ENCODE results near the gene PXDC1. TPM values are rescaled to one million over a fixed set of nuclear protein-coding genes. Genes with fewer than 3 reads are reported as not detected.

PXDC1 gene
- total and polyA plus RNA-seq, 2 experiments from 2014 or later: 1.2 to 1.8 TPM

- TF ChIP-seq ZNF462 (CRISPR knock-in tag; IDR thresholded peaks at IDR 0.05) (no peak), ZNF331 (CRISPR knock-in tag; IDR thresholded peaks at IDR 0.05; ENCODE audit: low read depth) (no peak), EZH2 (IDR thresholded peaks at IDR 0.05; ENCODE audit: low read depth, unreplicated experiment) (no peak), EZH2phosphoT487 (IDR thresholded peaks at IDR 0.05; ENCODE audit: unreplicated experiment) (no peak), CREB1 (CRISPR knock-in tag; IDR thresholded peaks at IDR 0.05; ENCODE audit: low read depth) (no peak), REST (IDR thresholded peaks at IDR 0.05; ENCODE audit: unreplicated experiment) (no peak)
These were observed 1.6 kb downstream of the PXDC1 start (continued) for GRCh38 chr6:3749977-3750316.
